Measurements from ENCODE around the gene AMBRA1. TPM values are rescaled to one million over a fixed set of nuclear protein-coding genes. Genes with fewer than 3 reads are reported as not detected.

Gene AMBRA1
- total and polyA plus RNA-seq, 2 donors (not counting 3 experiments of a cell fraction or from before 2014, with no cell fraction given), result 18.4 to 32.4 TPM

GRCh38 chr11:46458491-46458890 lies 135.3 kb downstream of the AMBRA1 start:
- TF ChIP-seq GATA2 (IDR thresholded peaks at IDR 0.05; ENCODE audit: insufficient read depth, insufficient read length, low read depth, low read length), result no peak
- no peak for TF ChIP-seq MAX (IDR thresholded peaks at IDR 0.05; ENCODE audit: insufficient read depth, insufficient read length)
- no peak for TF ChIP-seq CTCF (IDR thresholded peaks at IDR 0.05; ENCODE audit: extremely low read depth in 1 of 2, insufficient read depth in 1 of 2, low read depth in 1 of 2, low read length in 2 of 2)
- TF ChIP-seq FOS (IDR thresholded peaks at IDR 0.05; ENCODE audit: borderline replicate concordance, insufficient read depth, low read length), result no peak
- TF ChIP-seq JUN (IDR thresholded peaks at IDR 0.05; ENCODE audit: borderline replicate concordance, insufficient read depth, insufficient read length, low read depth), result no peak
- no peak for TF ChIP-seq POLR2A (IDR thresholded peaks at IDR 0.05; ENCODE audit: low read depth, low read length)
- no peak for TF ChIP-seq EZH2 (IDR thresholded peaks at IDR 0.05; ENCODE audit: borderline replicate concordance, low read depth, low read length, severe bottlenecking)
- TF ChIP-seq MYC (IDR thresholded peaks at IDR 0.05; ENCODE audit: low read depth, low read length), result no peak
- no peak for TF ChIP-seq POLR2AphosphoS5 (IDR thresholded peaks at IDR 0.05; ENCODE audit: insufficient read depth, low read depth, low read length)
- H3K4me3 ChIP-seq (replicated peaks in 1 of 3; ENCODE audit: insufficient read depth in 1 of 3, low read depth in 1 of 3, low read length in 3 of 3), result no peak overlapping the region
- dilution Hi-C loops (cut with MboI; ENCODE audit: extremely low pct_ligation_motif_present, low sequenced_read_pairs) (no loop called here), intact Hi-C loops (cut with micrococcal nuclease) (no loop called here)
- FAIRE-seq (no peak), DNase-seq (ENCODE audit: low read depth, low spot score) (no peak)
- H3K27ac ChIP-seq (ENCODE audit: insufficient read depth, low read depth, low read length), result no peak overlapping the region
- no TSS peak for BruUV-seq (replicated peaks)
- no peak overlapping the region for H2AFZ ChIP-seq (ENCODE audit: low read depth, low read length)
- H3K79me2 ChIP-seq (ENCODE audit: control insufficient read depth, insufficient read depth, low read length), result no peaks in the 10 kb centered on the region
- H3K9me1 ChIP-seq (replicated peaks; ENCODE audit: control insufficient read depth, extremely low read depth, insufficient read depth, low read length), result no peaks in the 10 kb centered on the region
- no peaks in the 10 kb centered on the region for H4K20me1 ChIP-seq (replicated peaks; ENCODE audit: control insufficient read depth, extremely low read depth, insufficient read depth, low read length)
- H3K4me1 ChIP-seq (ENCODE audit: control insufficient read depth, extremely low read depth, insufficient read depth, low read length), result peaks cover 6% of the 10 kb centered on the region
- no peaks in the 10 kb centered on the region for H3K9me3 ChIP-seq (replicated peaks; ENCODE audit: control insufficient read depth, insufficient read depth, low read length)
- ChIA-PET POLR2A (no interaction called here), CTCF (interaction anchor here (1.0 to 3.0 kb wide), 2 partner anchors 12 to 32 kb away, joined by 3 to 7 read pairs; no protein-coding TSS in a partner anchor)
- no peak overlapping the region for H3K4me2 ChIP-seq (ENCODE audit: insufficient read depth, low read length)
- no peaks in the 10 kb centered on the region for H3K36me3 ChIP-seq (ENCODE audit: control insufficient read depth in 2 of 2, extremely low read depth in 1 of 2, insufficient read depth in 2 of 2, low read length in 2 of 2)
- H3K27me3 ChIP-seq (ENCODE audit: control insufficient read depth in 2 of 2, insufficient read depth in 2 of 2, low read length in 2 of 2), result no peaks in the 10 kb centered on the region
- no peak overlapping the region for H3K9ac ChIP-seq (replicated peaks; ENCODE audit: extremely low read depth, insufficient read depth, low read length)
